Endothelial cell of umbilical vein (primary cell): ENCODE measurements around the gene ZNF446. TPM values are rescaled to one million over a fixed set of nuclear protein-coding genes. Genes with fewer than 3 reads are reported as not detected.

Source experiments
- BruUV-seq: library from RNA; stranded (reverse); fragments of 400-500 nt; replicated peaks from 2 replicates; lab custom pipeline; 2021; lab: Mats Ljungman, UMichigan
- CTCF ChIA-PET: fragments of 300-600, 350-600 bp; sonication (Branson Sonifier 250); formaldehyde crosslinking; loops from one replicate; lab custom pipeline; 2021; ENCODE audit warnings: antibody characterized with exemption, inconsistent platforms; lab: Charles Lee
- POLR2A ChIA-PET: fragments of 300-600, 350-600 bp; sonication (Branson Sonifier 250); formaldehyde crosslinking; loops from one replicate; lab custom pipeline; 2021; ENCODE audit warnings: antibody characterized with exemption, inconsistent platforms; lab: Charles Lee
- DNase-seq: peaks from one replicate; pipeline ENCODE4 v3.0.0-alpha.2; 2011; ENCODE audit warnings: low read depth, low spot score
- FAIRE-seq: peaks from 2 replicates; lab custom pipeline; 2011; peaks lifted over from hg19 to GRCh38; lab: Jason Lieb, UNC
- H2AFZ ChIP-seq: 2 replicates; pipeline ENCODE4 v1.6.0; 2012; ENCODE audit warnings: low read depth, low read length, control low read depth, inconsistent platforms
- H3K27ac ChIP-seq: 2 replicates; pipeline ENCODE4 v1.5.1; 2011; ENCODE audit warnings: low read depth, mild to moderate bottlenecking, control low read depth, low read length, moderate library complexity; ENCODE audit not compliant: insufficient read depth
- H3K27me3 ChIP-seq, 2 experiments: 2 replicates each; pipeline versions ENCODE4 v1.6.0 to v1.6.1; 2011; ENCODE audit warnings: low read length in 2 of 2, mixed read lengths in 1 of 2; ENCODE audit not compliant: control insufficient read depth in 2 of 2, insufficient read depth in 2 of 2
- H3K36me3 ChIP-seq, 2 experiments: 2 replicates in 1 of 2; 3 replicates in 1 of 2; pipeline ENCODE4 v1.5.1; 2011; ENCODE audit warnings: low read length in 2 of 2, mild to moderate bottlenecking in 1 of 2, moderate library complexity in 1 of 2; ENCODE audit not compliant: control insufficient read depth in 2 of 2, insufficient read depth in 2 of 2; ENCODE audit errors: extremely low read depth in 1 of 2
- H3K4me1 ChIP-seq: 3 replicates; pipeline ENCODE4 v1.5.1; 2011; ENCODE audit warnings: mild to moderate bottlenecking, low read length; ENCODE audit not compliant: control insufficient read depth, insufficient read depth; ENCODE audit errors: extremely low read depth
- H3K4me2 ChIP-seq: 2 replicates; pipeline ENCODE4 v1.6.1; 2011; ENCODE audit warnings: low read length, control low read depth, mixed read lengths; ENCODE audit not compliant: insufficient read depth
- H3K4me3 ChIP-seq, 3 experiments: fragments of 200-600 bp in 1 of 3; sonication (generic), shearing (Covaris generic) in 1 of 3; replicated peaks in 1 of 3; 2 replicates each; pipeline ENCODE4 v1.5.1; 2011 to 2016; ENCODE audit warnings: control low read depth in 3 of 3, low read length in 3 of 3, mild to moderate bottlenecking in 2 of 3, inconsistent platforms in 1 of 3, low read depth in 1 of 3, moderate library complexity in 1 of 3; ENCODE audit not compliant: insufficient read depth in 1 of 3
- H3K79me2 ChIP-seq: 2 replicates; pipeline ENCODE4 v1.6.0; 2012; ENCODE audit warnings: low read length, inconsistent platforms; ENCODE audit not compliant: control insufficient read depth, insufficient read depth
- H3K9ac ChIP-seq: replicated peaks from 2 replicates; pipeline ENCODE3; 2011; ENCODE audit warnings: low read length, control low read depth; ENCODE audit not compliant: insufficient read depth; ENCODE audit errors: extremely low read depth
- H3K9me1 ChIP-seq: replicated peaks from 3 replicates; pipeline ENCODE4 v1.6.0; 2011; ENCODE audit warnings: mild to moderate bottlenecking, low read length; ENCODE audit not compliant: control insufficient read depth, insufficient read depth; ENCODE audit errors: extremely low read depth
- H3K9me3 ChIP-seq: replicated peaks from 2 replicates; pipeline ENCODE4 v1.5.1; 2012; ENCODE audit warnings: low read length, inconsistent platforms; ENCODE audit not compliant: control insufficient read depth, insufficient read depth
- H4K20me1 ChIP-seq: replicated peaks from 2 replicates; pipeline ENCODE3; 2011; ENCODE audit warnings: mild to moderate bottlenecking, low read length; ENCODE audit not compliant: control insufficient read depth, insufficient read depth; ENCODE audit errors: extremely low read depth
- EZH2 ChIP-seq: IDR thresholded peaks from 2 replicates; pipeline ENCODE4 v1.6.1; 2012; ENCODE audit warnings: borderline replicate concordance, low read depth, mild to moderate bottlenecking, moderate library complexity, low read length, inconsistent platforms; ENCODE audit not compliant: severe bottlenecking
- FOS ChIP-seq: IDR thresholded peaks from 2 replicates; pipeline ENCODE4 v1.6.1; 2011; ENCODE audit warnings: mild to moderate bottlenecking, low read length, moderate library complexity, borderline replicate concordance; ENCODE audit not compliant: insufficient read depth
- GATA2 ChIP-seq: IDR thresholded peaks from 2 replicates; pipeline ENCODE4 v1.7.0; 2011; ENCODE audit warnings: low read depth, mild to moderate bottlenecking, moderate library complexity, mixed read lengths, low read length; ENCODE audit not compliant: insufficient read length, insufficient read depth
- JUN ChIP-seq: IDR thresholded peaks from 2 replicates; pipeline ENCODE4 v1.6.1; 2011; ENCODE audit warnings: borderline replicate concordance, low read depth; ENCODE audit not compliant: insufficient read length, insufficient read depth
- MYC ChIP-seq: IDR thresholded peaks from one replicate; pipeline ENCODE4 v1.6.1; 2011; ENCODE audit warnings: mild to moderate bottlenecking, low read depth, low read length
- POLR2A ChIP-seq: IDR thresholded peaks from 2 replicates; pipeline ENCODE4 v1.6.1; 2012; ENCODE audit warnings: low read depth, mild to moderate bottlenecking, control low read depth, low read length
- POLR2AphosphoS5 ChIP-seq: IDR thresholded peaks from 2 replicates; pipeline ENCODE4 v1.6.1; 2012; ENCODE audit warnings: low read depth, mild to moderate bottlenecking, control low read depth, low read length, moderate library complexity; ENCODE audit not compliant: insufficient read depth
- dilution Hi-C: fragments of 300-500 bp; cut with MboI; formaldehyde crosslinking; loops from one replicate; pipeline ENCODE4 v1.15.0; 2019; ENCODE audit warnings: low sequenced_read_pairs; ENCODE audit not compliant: extremely low pct_ligation_motif_present
- intact Hi-C: fragments of 100-400 bp; cut with micrococcal nuclease; formaldehyde crosslinking; loops from one replicate; pipeline ENCODE4 v1.10.0; 2022
- polyA plus RNA-seq, 4 experiments: library from polyadenylated mRNA; depleted of rRNA in 3 of 4; stranded (reverse) in 3 of 4; unstranded in 1 of 4; fragments of >200 nt; gene quantifications; 2 replicates each; pipeline versions ENCODE4 v1.2.1 to v1.2.3, GENCODE V29; 2011 to 2012; ENCODE audit warnings: missing spikeins in 1 of 4
- total RNA-seq: library from RNA; stranded (reverse); gene quantifications from 2 replicates; pipeline ENCODE4 v1.2.3, GENCODE V29; 2021
- TF ChIP-seq, protein P1 (sequence below): IDR thresholded peaks from 2 replicates; pipeline ENCODE4 v1.6.1; 2011; ENCODE audit not compliant: insufficient read depth, insufficient read length
- TF ChIP-seq, protein P2 (sequence below), 2 donors: IDR thresholded peaks; 1 replicate in 1 of 2; 2 replicates in 1 of 2; pipeline ENCODE4 v1.5.1; 2011; ENCODE audit warnings: low read length in 2 of 2, mild to moderate bottlenecking in 2 of 2, moderate library complexity in 2 of 2, control low read depth in 1 of 2, inconsistent platforms in 1 of 2, low read depth in 1 of 2; ENCODE audit not compliant: insufficient read depth in 1 of 2; ENCODE audit errors: extremely low read depth in 1 of 2

The ZNF446 gene
- total and polyA plus RNA-seq, 2 donors (not counting 3 experiments of a cell fraction or from before 2014, with no cell fraction given), result 7.0 to 8.3 TPM

DNA sequence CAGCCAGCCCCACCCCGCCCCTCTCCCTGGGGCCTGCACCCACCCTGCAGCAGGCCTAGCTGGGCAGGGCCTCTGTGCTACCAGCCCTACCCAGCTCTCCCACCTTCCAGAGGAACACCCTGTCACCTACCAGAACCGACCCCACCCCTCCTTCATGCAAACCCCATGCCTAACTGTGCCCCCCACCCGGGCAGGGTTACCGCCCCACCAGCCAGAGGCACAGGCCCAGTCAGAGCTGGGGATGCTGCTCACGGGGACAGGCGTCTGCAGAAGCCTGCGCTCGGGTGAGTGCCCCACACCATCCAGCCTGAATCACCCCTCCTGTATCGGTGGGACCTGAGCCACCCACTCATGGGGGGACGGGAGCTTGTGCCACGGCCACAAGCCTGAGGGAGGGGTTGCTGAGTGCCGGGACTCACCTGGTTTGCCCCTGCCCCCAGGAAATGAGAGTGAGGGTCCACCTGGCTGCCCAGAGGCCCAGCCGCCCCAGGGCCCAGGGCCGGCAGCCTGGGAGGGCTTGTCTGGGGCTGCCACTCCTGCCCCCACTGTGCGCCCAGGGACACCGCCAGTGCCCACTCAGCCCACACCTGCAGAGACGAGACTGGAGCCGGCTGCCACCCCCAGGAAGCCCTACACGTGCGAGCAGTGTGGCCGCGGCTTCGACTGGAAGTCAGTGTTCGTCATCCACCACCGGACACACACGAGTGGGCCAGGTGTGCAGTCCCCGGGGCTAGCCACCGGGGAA is 3.8 kb downstream of the ZNF446 start:
- Histone ChIP-seq H3K27me3 (no peaks in the 10 kb centered on the region), H3K4me2 (no peak overlapping the region), H3K9me3 (no peaks in the 10 kb centered on the region), H3K4me3 (no peak overlapping the region), H3K27ac (no peak overlapping the region), H4K20me1 (no peaks in the 10 kb centered on the region), H3K9ac (no peak overlapping the region), H2AFZ (no peak overlapping the region), H3K9me1 (no peaks in the 10 kb centered on the region), H3K79me2 (no peaks in the 10 kb centered on the region), H3K36me3 (no peaks in the 10 kb centered on the region), H3K4me1 (peaks cover 9% of the 10 kb centered on the region)
- TF ChIP-seq POLR2A (no peak), GATA2 (no peak), JUN (no peak), MYC (no peak), POLR2AphosphoS5 (no peak), FOS (no peak), EZH2 (no peak)
- TF ChIP-seq, protein P1, sequence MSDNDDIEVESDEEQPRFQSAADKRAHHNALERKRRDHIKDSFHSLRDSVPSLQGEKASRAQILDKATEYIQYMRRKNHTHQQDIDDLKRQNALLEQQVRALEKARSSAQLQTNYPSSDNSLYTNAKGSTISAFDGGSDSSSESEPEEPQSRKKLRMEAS, result no peak
- TF ChIP-seq, protein P2, sequence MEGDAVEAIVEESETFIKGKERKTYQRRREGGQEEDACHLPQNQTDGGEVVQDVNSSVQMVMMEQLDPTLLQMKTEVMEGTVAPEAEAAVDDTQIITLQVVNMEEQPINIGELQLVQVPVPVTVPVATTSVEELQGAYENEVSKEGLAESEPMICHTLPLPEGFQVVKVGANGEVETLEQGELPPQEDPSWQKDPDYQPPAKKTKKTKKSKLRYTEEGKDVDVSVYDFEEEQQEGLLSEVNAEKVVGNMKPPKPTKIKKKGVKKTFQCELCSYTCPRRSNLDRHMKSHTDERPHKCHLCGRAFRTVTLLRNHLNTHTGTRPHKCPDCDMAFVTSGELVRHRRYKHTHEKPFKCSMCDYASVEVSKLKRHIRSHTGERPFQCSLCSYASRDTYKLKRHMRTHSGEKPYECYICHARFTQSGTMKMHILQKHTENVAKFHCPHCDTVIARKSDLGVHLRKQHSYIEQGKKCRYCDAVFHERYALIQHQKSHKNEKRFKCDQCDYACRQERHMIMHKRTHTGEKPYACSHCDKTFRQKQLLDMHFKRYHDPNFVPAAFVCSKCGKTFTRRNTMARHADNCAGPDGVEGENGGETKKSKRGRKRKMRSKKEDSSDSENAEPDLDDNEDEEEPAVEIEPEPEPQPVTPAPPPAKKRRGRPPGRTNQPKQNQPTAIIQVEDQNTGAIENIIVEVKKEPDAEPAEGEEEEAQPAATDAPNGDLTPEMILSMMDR (IDR thresholded peaks at IDR 0.05; ENCODE audit: extremely low read depth in 1 of 2, insufficient read depth in 1 of 2, low read depth in 1 of 2, low read length in 2 of 2), result no peak
- intact Hi-C loops (no loop called here), dilution Hi-C loops (no loop called here)
- ChIA-PET POLR2A (no interaction called here), CTCF (no interaction called here)
- DNase-seq (no peak), FAIRE-seq (no peak)
- no TSS peak for BruUV-seq
